Mucosa of rectum (tissue), 2 donors: ENCODE data around the gene LRRC7.

Source experiments
- H3K27ac ChIP-seq, 2 donors: one replicate each; pipeline ENCODE4 v1.7.0; 2013; ENCODE audit warnings: inconsistent platforms in 2 of 2, low read depth in 2 of 2, low read length in 2 of 2
- H3K27me3 ChIP-seq, 2 donors: one replicate each; pipeline ENCODE4 v1.7.0; 2013; ENCODE audit warnings: low read length in 2 of 2; ENCODE audit not compliant: control insufficient read depth in 2 of 2, insufficient read depth in 2 of 2
- H3K36me3 ChIP-seq, 2 donors: one replicate each; pipeline ENCODE4 v1.7.0; 2013; ENCODE audit warnings: low read length in 2 of 2; ENCODE audit not compliant: control insufficient read depth in 2 of 2, insufficient read depth in 2 of 2
- H3K4me1 ChIP-seq, 2 donors: one replicate each; pipeline ENCODE4 v1.7.0; 2013; ENCODE audit warnings: low read length in 2 of 2, mild to moderate bottlenecking in 1 of 2; ENCODE audit not compliant: control insufficient read depth in 2 of 2, insufficient read depth in 2 of 2
- H3K4me3 ChIP-seq, 2 donors: one replicate each; pipeline ENCODE4 v1.7.0; 2013; ENCODE audit warnings: low read length in 2 of 2
- H3K9ac ChIP-seq, 2 donors: one replicate each; pipeline ENCODE4 v1.7.0; 2013; ENCODE audit warnings: low read length in 2 of 2, low read depth in 1 of 2, mild to moderate bottlenecking in 1 of 2
- H3K9me3 ChIP-seq, 2 donors: one replicate each; pipeline ENCODE4 v1.7.0; 2013; ENCODE audit warnings: low read length in 2 of 2; ENCODE audit not compliant: control insufficient read depth in 2 of 2
- donor health status: healthy.
- donor health status: Normal muscosa, but diverticular disease.

The LRRC7 gene

DNA sequence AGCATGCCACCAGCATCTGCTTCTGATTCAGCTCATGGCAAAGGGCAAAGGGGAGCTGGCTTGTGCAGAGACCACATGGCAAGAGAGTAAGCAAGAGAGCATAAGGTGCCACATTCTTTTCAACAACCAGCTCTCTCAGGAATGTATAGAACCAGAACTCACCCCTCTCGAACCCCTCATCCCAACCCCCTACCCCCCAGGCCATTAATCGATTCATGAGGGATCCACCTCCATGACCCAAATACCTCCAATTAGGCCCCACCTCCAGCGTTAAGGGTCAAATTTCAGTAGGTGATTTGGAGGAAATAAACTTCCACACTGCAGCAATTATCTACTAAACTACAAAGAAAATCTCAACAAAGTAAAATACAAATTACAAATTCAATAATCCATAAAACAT lies 32.2 kb upstream of the LRRC7 start:
- Histone ChIP-seq H3K27me3 (no peaks in the 10 kb centered on the region), H3K36me3 (no peaks in the 10 kb centered on the region), H3K9ac (no peak overlapping the region), H3K4me3 (no peak overlapping the region), H3K9me3 (no peaks in the 10 kb centered on the region), H3K27ac (no peak overlapping the region), H3K4me1 (no peaks in the 10 kb centered on the region)

GRCh38 chr1:69540052-69540451 lies 27.7 kb upstream of the LRRC7 start:
- H3K9ac ChIP-seq = no peak overlapping the region
- H3K36me3 ChIP-seq = no peaks in the 10 kb centered on the region
- no peaks in the 10 kb centered on the region for H3K4me1 ChIP-seq
- H3K4me3 ChIP-seq = no peak overlapping the region
- H3K27me3 ChIP-seq = no peaks in the 10 kb centered on the region
- no peaks in the 10 kb centered on the region for H3K9me3 ChIP-seq
- no peak overlapping the region for H3K27ac ChIP-seq

GRCh38 chr1:69551476-69552324 lies 16.0 kb upstream of the LRRC7 start:
- no peaks in the 10 kb centered on the region for H3K4me1 ChIP-seq
- no peaks in the 10 kb centered on the region for H3K27me3 ChIP-seq

DNA sequence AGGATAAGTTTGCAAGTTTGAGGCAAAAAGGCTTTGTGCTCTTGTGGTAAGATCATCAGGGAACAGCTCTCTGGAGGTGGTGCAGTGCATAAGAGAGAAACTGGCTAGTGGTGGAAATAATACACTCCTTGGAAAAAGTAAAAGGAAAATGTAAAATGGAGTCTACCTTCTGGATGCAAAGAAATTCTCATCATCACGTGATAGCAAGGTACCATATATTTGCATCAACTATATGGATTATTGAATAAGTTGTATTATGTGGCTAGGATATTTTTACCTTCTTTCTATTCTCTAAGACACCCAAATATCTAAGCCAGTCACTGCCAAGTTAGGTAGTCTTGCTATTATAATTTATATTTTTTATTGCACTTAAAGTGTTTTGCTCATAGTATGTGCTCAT lies 14.0 kb upstream of the LRRC7 start:
- H3K27ac ChIP-seq = no peak overlapping the region
- H3K9me3 ChIP-seq = no peaks in the 10 kb centered on the region
- H3K4me1 ChIP-seq = no peaks in the 10 kb centered on the region
- no peak overlapping the region for H3K4me3 ChIP-seq
- no peak overlapping the region for H3K9ac ChIP-seq
- no peaks in the 10 kb centered on the region for H3K27me3 ChIP-seq
- H3K36me3 ChIP-seq = no peaks in the 10 kb centered on the region

More at GRCh38 chr1:69551476-69552324, 16.0 kb upstream of the LRRC7 start:
- Histone ChIP-seq H3K9ac (no peak overlapping the region), H3K36me3 (no peaks in the 10 kb centered on the region), H3K4me3 (no peak overlapping the region), H3K27ac (no peak overlapping the region), H3K9me3 (no peaks in the 10 kb centered on the region)

DNA sequence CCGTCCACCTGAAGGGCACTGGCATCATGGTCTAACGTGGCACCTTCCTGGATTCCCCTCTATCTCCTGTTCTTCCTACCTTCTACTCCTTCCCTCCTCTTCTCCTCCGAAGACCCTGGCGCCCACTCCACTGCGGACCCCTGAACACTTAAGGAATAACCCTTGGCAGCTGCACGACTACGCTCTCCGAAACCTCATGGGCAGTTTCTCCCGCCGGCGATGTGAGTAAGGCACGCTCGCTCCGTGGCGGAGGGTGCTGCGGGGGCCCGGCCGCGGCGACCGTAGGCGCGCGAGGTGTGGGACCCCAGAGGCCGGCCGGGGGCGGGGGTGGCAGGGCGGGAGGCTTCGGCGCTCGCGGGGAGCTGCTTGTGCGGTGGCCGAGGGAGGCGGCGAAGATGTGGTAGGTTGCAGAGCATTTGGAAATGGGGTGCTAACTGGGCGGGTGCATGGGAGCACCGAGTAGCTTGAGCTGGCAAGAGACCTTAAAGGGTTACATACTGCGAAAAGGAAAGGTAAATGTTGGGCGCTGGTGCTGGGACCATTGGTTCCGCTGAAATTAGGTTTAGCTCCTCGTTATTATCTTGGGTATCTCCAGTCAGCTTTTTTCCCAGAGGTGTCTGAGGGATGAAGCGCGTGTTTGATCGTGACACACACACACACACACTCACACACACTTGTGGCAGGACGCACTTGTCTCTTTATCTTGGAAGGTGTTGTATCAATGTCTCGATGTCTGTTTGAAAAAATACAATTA lies 876 bp downstream of the LRRC7 start:
- no peak overlapping the region for H3K9ac ChIP-seq
- no peaks in the 10 kb centered on the region for H3K36me3 ChIP-seq
- peak overlapping the region; percentile 43 to 56 for H3K4me3 ChIP-seq
- H3K4me1 ChIP-seq = peaks cover 0 to 5% of the 10 kb centered on the region in 2 donors
- H3K27me3 ChIP-seq = peaks cover 10 to 20% of the 10 kb centered on the region in 2 donors
- no peak overlapping the region for H3K27ac ChIP-seq
- no peaks in the 10 kb centered on the region for H3K9me3 ChIP-seq

- Histone ChIP-seq H3K4me3 (peak overlapping the region; percentile 19 to 26), H3K9me3 (no peaks in the 10 kb centered on the region), H3K36me3 (no peaks in the 10 kb centered on the region), H3K27ac (no peak overlapping the region), H3K27me3 (peaks cover 10 to 20% of the 10 kb centered on the region in 2 donors), H3K4me1 (peaks cover 0 to 5% of the 10 kb centered on the region in 2 donors), H3K9ac (no peak overlapping the region)
Measured at GRCh38 chr1:69569175-69569541, 1.4 kb downstream of the LRRC7 start.

GRCh38 chr1:69569576-69570328 lies 2.0 kb downstream of the LRRC7 start:
- no peak overlapping the region for H3K9ac ChIP-seq
- no peaks in the 10 kb centered on the region for H3K36me3 ChIP-seq
- no peaks in the 10 kb centered on the region for H3K9me3 ChIP-seq
- H3K4me3 ChIP-seq = peak overlapping the region in 1 of 2 donors; percentile 19
- H3K27ac ChIP-seq = no peak overlapping the region
- H3K4me1 ChIP-seq = peaks cover 0 to 5% of the 10 kb centered on the region in 2 donors
- H3K27me3 ChIP-seq = peaks cover 10 to 20% of the 10 kb centered on the region in 2 donors

GRCh38 chr1:69570356-69570755 lies 2.6 kb downstream of the LRRC7 start:
- Histone ChIP-seq H3K27ac (no peak overlapping the region), H3K27me3 (peaks cover 10 to 20% of the 10 kb centered on the region in 2 donors), H3K4me1 (peaks cover 0 to 5% of the 10 kb centered on the region in 2 donors), H3K9ac (no peak overlapping the region), H3K36me3 (no peaks in the 10 kb centered on the region), H3K9me3 (no peaks in the 10 kb centered on the region), H3K4me3 (no peak overlapping the region)

- Histone ChIP-seq H3K9ac (no peak overlapping the region), H3K9me3 (no peaks in the 10 kb centered on the region), H3K4me3 (no peak overlapping the region), H3K27me3 (peaks cover 4 to 7% of the 10 kb centered on the region in 2 donors), H3K27ac (no peak overlapping the region), H3K36me3 (no peaks in the 10 kb centered on the region), H3K4me1 (no peaks in the 10 kb centered on the region)
Measured at GRCh38 chr1:69572921-69573320, 5.2 kb downstream of the LRRC7 start.

GRCh38 chr1:69573911-69574310 lies 6.2 kb downstream of the LRRC7 start:
- H3K4me1 ChIP-seq = no peaks in the 10 kb centered on the region
- no peak overlapping the region for H3K4me3 ChIP-seq
- no peaks in the 10 kb centered on the region for H3K9me3 ChIP-seq
- no peaks in the 10 kb centered on the region for H3K36me3 ChIP-seq
- H3K27ac ChIP-seq = no peak overlapping the region
- peaks cover 0 to 3% of the 10 kb centered on the region in 2 donors for H3K27me3 ChIP-seq
- H3K9ac ChIP-seq = no peak overlapping the region
